K562 treated with DMSO at 1 percent for 4 hours (cell line): ENCODE measurements around the gene UXS1. TPM values are rescaled to one million over a fixed set of nuclear protein-coding genes. Genes with fewer than 3 reads are reported as not detected.

ENCODE experiments used
- total RNA-seq: library from RNA; unstranded; fragments of 300-600 nt; gene quantifications from 2 replicates; pipeline ENCODE4 v1.2.3, GENCODE V29; 2022; ENCODE audit not compliant: insufficient read depth

Gene UXS1
- 31.5 and 31.6 TPM in 2 replicates for total RNA-seq

GRCh38 chr2:106193977-106194778 lies at the start of gene UXS1:
UXS1 (minus strand) TSS chr2:106194301; CDS start chr2:106194241, 60 bp downstream.

